ENCODE data around the gene ARL14.
"Not testable (repeated sequence)": the region's sequence is repeated elsewhere in the genome, so short reads cannot be mapped to it uniquely, and the experiment has no call there.

Gene ARL14

DNA sequence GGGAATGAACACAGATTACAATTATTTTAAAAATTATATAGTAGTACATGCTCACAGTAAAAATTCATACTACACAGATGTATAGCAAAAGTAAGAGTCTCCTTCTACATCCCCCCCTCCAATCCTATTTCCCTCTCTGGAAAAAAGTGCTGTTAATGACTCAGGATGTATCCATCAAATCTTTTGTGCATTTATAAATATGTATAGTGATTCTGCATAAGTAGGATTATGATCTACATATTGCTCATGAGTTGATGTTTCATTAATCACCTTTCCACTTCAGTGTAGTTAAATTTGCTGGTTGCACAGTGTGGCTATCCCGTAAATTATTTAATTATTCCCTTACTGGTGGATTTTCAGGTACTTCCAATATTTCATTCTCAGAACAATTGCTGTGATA, 25.3 kb downstream of the ARL14 start:
- Histone ChIP-seq H3K4me1 (ENCODE audit: low read depth, poor library complexity, severe bottlenecking) (no peaks in the 10 kb centered on the region), H3K4me3 (IDR thresholded peaks at IDR 0.05; ENCODE audit: insufficient read depth, low read depth, low read length) (no peak overlapping the region), H3K4me2 (no peak overlapping the region), H3K27ac (no peak overlapping the region), H3K79me2 (ENCODE audit: insufficient read depth, low read depth) (no peaks in the 10 kb centered on the region), H2AFZ (ENCODE audit: low read depth) (no peak overlapping the region), H3K27me3 (ENCODE audit: insufficient read depth, low read depth) (no peaks in the 10 kb centered on the region), H4K20me1 (ENCODE audit: insufficient read depth) (no peaks in the 10 kb centered on the region), H3K36me3 (ENCODE audit: insufficient read depth) (no peaks in the 10 kb centered on the region), H3K9ac (no peak overlapping the region)
- TF ChIP-seq, protein P1, sequence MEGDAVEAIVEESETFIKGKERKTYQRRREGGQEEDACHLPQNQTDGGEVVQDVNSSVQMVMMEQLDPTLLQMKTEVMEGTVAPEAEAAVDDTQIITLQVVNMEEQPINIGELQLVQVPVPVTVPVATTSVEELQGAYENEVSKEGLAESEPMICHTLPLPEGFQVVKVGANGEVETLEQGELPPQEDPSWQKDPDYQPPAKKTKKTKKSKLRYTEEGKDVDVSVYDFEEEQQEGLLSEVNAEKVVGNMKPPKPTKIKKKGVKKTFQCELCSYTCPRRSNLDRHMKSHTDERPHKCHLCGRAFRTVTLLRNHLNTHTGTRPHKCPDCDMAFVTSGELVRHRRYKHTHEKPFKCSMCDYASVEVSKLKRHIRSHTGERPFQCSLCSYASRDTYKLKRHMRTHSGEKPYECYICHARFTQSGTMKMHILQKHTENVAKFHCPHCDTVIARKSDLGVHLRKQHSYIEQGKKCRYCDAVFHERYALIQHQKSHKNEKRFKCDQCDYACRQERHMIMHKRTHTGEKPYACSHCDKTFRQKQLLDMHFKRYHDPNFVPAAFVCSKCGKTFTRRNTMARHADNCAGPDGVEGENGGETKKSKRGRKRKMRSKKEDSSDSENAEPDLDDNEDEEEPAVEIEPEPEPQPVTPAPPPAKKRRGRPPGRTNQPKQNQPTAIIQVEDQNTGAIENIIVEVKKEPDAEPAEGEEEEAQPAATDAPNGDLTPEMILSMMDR (conservative IDR thresholded peaks at IDR 0.05; ENCODE audit: low read depth, low read length): no peak

DNA sequence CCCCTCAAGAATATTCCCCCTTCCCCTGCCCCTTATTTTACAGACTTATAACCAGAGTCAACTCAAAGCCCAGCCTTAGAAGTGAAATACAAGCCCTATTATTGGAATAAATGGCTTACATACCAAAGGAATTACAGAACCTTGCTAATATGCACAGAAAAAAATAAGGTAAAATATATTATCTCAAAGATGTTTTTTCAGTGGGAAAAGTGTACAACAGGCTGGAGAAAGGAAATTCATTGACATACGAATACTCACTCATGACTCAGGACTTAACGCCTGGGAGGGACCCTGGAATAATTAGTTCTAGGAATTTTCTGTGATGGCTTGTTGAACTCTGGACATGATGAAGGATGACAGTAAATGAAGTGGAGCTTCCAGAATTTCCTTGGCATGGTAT, 27.0 kb downstream of the ARL14 start:
- Histone ChIP-seq H2AFZ (ENCODE audit: low read depth) (no peak overlapping the region), H3K4me1 (ENCODE audit: low read depth, poor library complexity, severe bottlenecking) (no peaks in the 10 kb centered on the region)

DNA sequence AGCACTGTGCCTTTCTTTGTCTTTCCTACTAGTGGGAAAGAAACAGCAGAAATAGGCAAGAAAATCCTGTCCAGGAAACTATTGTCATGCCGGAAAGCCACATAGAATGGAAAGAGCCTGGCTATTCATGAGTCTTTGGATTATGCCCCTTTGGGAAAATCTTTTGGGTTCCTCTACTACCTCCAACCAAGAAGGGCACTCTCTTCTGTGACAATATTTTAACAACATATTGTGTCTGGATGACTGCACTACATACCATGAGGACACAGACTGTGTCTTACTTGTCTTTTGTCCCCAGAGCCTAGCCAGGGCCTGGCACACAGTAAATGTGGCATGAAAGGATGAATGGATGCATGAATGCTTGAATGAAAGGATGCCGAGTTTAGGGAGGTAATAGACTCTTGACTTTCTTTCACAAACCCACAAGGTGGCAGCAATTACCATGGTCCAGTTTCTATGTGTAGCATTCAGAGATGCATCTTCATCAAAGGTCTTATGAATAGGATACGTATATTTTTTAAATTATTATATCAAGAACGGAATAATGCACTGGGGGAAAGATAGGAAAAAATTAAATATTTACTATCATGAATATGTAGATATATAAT, 30.3 kb downstream of the ARL14 start:
- H3K4me3 ChIP-seq (IDR thresholded peaks at IDR 0.05; ENCODE audit: insufficient read depth, low read depth, low read length): no peak overlapping the region
- no peak overlapping the region for H2AFZ ChIP-seq (ENCODE audit: low read depth)
- no peaks in the 10 kb centered on the region for H3K36me3 ChIP-seq (ENCODE audit: insufficient read depth)
- no peaks in the 10 kb centered on the region for H3K4me1 ChIP-seq (ENCODE audit: low read depth, poor library complexity, severe bottlenecking)
- no peak overlapping the region for H3K4me2 ChIP-seq
- H4K20me1 ChIP-seq (ENCODE audit: insufficient read depth): no peaks in the 10 kb centered on the region
- no peak overlapping the region for H3K27ac ChIP-seq
- H3K9ac ChIP-seq: no peak overlapping the region
- no peaks in the 10 kb centered on the region for H3K79me2 ChIP-seq (ENCODE audit: insufficient read depth, low read depth)
- no peaks in the 10 kb centered on the region for H3K27me3 ChIP-seq (ENCODE audit: insufficient read depth, low read depth)
- TF ChIP-seq, protein P1 (conservative IDR thresholded peaks at IDR 0.05; ENCODE audit: low read depth, low read length): no peak; the same call in none of the 2 replicates

More for the DNA sequence above, 27.0 kb downstream of the ARL14 start:
- no peaks in the 10 kb centered on the region for H3K27me3 ChIP-seq (ENCODE audit: insufficient read depth, low read depth)
- no peak overlapping the region for H3K9ac ChIP-seq
- H3K36me3 ChIP-seq (ENCODE audit: insufficient read depth): no peaks in the 10 kb centered on the region
- H3K4me2 ChIP-seq: no peak overlapping the region
- no peak overlapping the region for H3K27ac ChIP-seq
- H4K20me1 ChIP-seq (ENCODE audit: insufficient read depth): no peaks in the 10 kb centered on the region
- H3K4me3 ChIP-seq (IDR thresholded peaks at IDR 0.05; ENCODE audit: insufficient read depth, low read depth, low read length): no peak overlapping the region
- TF ChIP-seq, protein P1 (conservative IDR thresholded peaks at IDR 0.05; ENCODE audit: low read depth, low read length): no peak
- no peaks in the 10 kb centered on the region for H3K79me2 ChIP-seq (ENCODE audit: insufficient read depth, low read depth)

DNA sequence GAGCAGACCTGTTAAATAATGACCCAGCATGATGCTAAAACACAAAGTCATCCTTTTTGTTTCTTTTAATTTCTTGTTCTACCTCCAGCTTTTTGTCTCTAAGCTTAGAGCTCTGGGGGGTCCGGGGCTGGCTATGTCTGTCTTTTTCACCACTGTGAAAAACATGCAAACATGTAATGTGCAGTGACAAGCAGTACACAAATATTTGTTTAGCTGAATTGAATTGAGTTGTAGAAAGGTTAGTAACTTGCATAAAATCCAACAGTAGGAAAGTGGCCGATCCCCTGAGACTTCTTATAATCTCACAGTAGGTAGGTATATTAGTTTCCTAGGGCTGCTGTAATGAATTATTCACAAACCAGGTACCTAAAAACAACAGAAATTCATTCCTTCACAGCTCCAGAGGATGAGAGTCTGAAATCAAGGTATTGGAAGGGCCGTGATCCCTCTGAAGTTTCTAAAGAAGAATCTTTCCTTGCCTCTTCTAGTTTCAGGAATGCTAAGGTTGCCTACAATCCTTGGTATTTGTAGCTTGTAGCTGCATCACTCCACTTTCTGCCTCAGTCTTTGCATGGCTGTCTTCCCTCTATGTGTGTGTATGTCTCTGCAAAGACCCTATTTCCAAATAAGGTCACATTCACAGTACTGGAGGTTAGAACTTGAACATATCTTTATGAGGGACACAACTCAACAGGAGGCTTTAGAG, 32.7 kb downstream of the ARL14 start:
- TF ChIP-seq, protein P1 (conservative IDR thresholded peaks at IDR 0.05; ENCODE audit: low read depth, low read length): no peak
- no peaks in the 10 kb centered on the region for H3K36me3 ChIP-seq (ENCODE audit: insufficient read depth)
- H3K4me2 ChIP-seq: no peak overlapping the region
- H4K20me1 ChIP-seq (ENCODE audit: insufficient read depth): no peaks in the 10 kb centered on the region
- H3K79me2 ChIP-seq (ENCODE audit: insufficient read depth, low read depth): no peaks in the 10 kb centered on the region
- H3K4me3 ChIP-seq (IDR thresholded peaks at IDR 0.05; ENCODE audit: insufficient read depth, low read depth, low read length): no peak overlapping the region
- H3K4me1 ChIP-seq (ENCODE audit: low read depth, poor library complexity, severe bottlenecking): no peaks in the 10 kb centered on the region
- no peaks in the 10 kb centered on the region for H3K27me3 ChIP-seq (ENCODE audit: insufficient read depth, low read depth)
- H2AFZ ChIP-seq (ENCODE audit: low read depth): no peak overlapping the region
- no peak overlapping the region for H3K27ac ChIP-seq
- H3K9ac ChIP-seq: no peak overlapping the region

DNA sequence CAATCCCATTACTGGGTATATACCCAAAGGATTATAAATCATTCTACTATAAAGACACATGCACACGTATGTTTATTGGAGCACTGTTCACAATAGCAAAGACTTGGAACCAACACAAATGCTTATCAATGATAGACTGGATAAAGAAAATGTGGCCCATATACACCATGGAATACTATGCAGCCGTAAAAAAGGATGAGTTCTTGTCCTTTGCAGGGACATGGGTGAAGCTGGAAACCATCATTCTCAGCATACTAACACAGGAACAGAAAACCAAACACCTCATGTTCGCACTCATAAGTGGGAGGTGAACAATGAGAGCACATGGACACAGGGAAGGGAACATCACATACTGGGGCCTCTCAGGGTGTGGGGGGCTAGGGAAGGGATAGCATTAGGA, 36.2 kb downstream of the ARL14 start:
- not testable (repeated sequence) for H3K27ac ChIP-seq; H3K4me2 ChIP-seq; H3K79me2 ChIP-seq (ENCODE audit: insufficient read depth, low read depth); H3K4me1 ChIP-seq (ENCODE audit: low read depth, poor library complexity, severe bottlenecking); H3K9ac ChIP-seq; H3K27me3 ChIP-seq (ENCODE audit: insufficient read depth, low read depth); H2AFZ ChIP-seq (ENCODE audit: low read depth); H4K20me1 ChIP-seq (ENCODE audit: insufficient read depth); H3K4me3 ChIP-seq (IDR thresholded peaks at IDR 0.05; ENCODE audit: insufficient read depth, low read depth, low read length); H3K36me3 ChIP-seq (ENCODE audit: insufficient read depth)

Data from KMS-11 (cell line).